Endothelial cell (in vitro differentiated cells): ENCODE measurements around the gene C12orf60. TPM values are rescaled to one million over a fixed set of nuclear protein-coding genes. Genes with fewer than 3 reads are reported as not detected.

Source experiments
- DNase-seq: peaks from one replicate; pipeline ENCODE4 v3.0.0; 2021; ENCODE audit warnings: low spot score
- H3K27ac Mint-ChIP-seq: one replicate; pipeline ENCODE4 v1.8.0; 2021; ENCODE audit warnings: mixed read lengths, inconsistent platforms; ENCODE audit not compliant: unreplicated experiment
- H3K27me3 Mint-ChIP-seq: one replicate; pipeline ENCODE4 v1.8.0; 2021; ENCODE audit warnings: mild to moderate bottlenecking, moderate library complexity, mixed read lengths, inconsistent platforms; ENCODE audit not compliant: unreplicated experiment
- H3K36me3 Mint-ChIP-seq: one replicate; pipeline ENCODE4 v1.8.0; 2021; ENCODE audit warnings: mild to moderate bottlenecking, low read depth, mixed read lengths, inconsistent platforms; ENCODE audit not compliant: unreplicated experiment
- H3K4me1 Mint-ChIP-seq: one replicate; pipeline ENCODE4 v1.8.0; 2021; ENCODE audit warnings: mild to moderate bottlenecking, mixed read lengths, inconsistent platforms; ENCODE audit not compliant: unreplicated experiment
- H3K4me3 Mint-ChIP-seq: one replicate; pipeline ENCODE4 v1.8.0; 2021; ENCODE audit warnings: mild to moderate bottlenecking, mixed read lengths, inconsistent platforms; ENCODE audit not compliant: unreplicated experiment
- H3K9me3 Mint-ChIP-seq: one replicate; pipeline ENCODE4 v1.8.0; 2021; ENCODE audit warnings: mixed read lengths, inconsistent platforms; ENCODE audit not compliant: unreplicated experiment
- CTCF ChIP-seq: fragments of 200-600 bp; sonication (generic); IDR thresholded peaks from one replicate; pipeline ENCODE4 v1.5.0; 2021; ENCODE audit warnings: antibody characterized with exemption; ENCODE audit not compliant: unreplicated experiment
- total RNA-seq: library from RNA; stranded (reverse); fragmentation: NEBNext Ultra II Directional; extraction: Animal tissue kit (Norgen Biotek cat#: 25700); gene quantifications from one replicate; pipeline ENCODE4 v1.2.1, GENCODE V29; 2021; ENCODE audit not compliant: unreplicated experiment

The C12orf60 gene
- total RNA-seq, 1 donor from 2014 or later, result 1.8 TPM

GRCh38 chr12:14868916-14869506 is 65.5 kb downstream of the C12orf60 start:
- no peak for TF ChIP-seq CTCF
- H3K27me3 Mint-ChIP-seq, result no peaks in the 10 kb centered on the region
- peaks cover 5% of the 10 kb centered on the region for H3K36me3 Mint-ChIP-seq
- DNase-seq, result no peak
- H3K9me3 Mint-ChIP-seq, result peaks cover 4% of the 10 kb centered on the region
- H3K27ac Mint-ChIP-seq, result no peak overlapping the region
- H3K4me3 Mint-ChIP-seq, result no peak overlapping the region
- peaks cover 17% of the 10 kb centered on the region for H3K4me1 Mint-ChIP-seq

GRCh38 chr12:14871247-14871646 is 67.8 kb downstream of the C12orf60 start:
- Mint-ChIP-seq H3K9me3 (peaks cover under 1% of the 10 kb centered on the region), H3K27ac (no peak overlapping the region), H3K4me1 (peaks cover 17% of the 10 kb centered on the region), H3K4me3 (no peak overlapping the region), H3K36me3 (peaks cover 5% of the 10 kb centered on the region), H3K27me3 (no peaks in the 10 kb centered on the region)
- no peak for DNase-seq
- TF ChIP-seq CTCF, result no peak

- no peak for TF ChIP-seq CTCF
- H3K36me3 Mint-ChIP-seq, result peaks cover 5% of the 10 kb centered on the region
- DNase-seq, result no peak
- no peaks in the 10 kb centered on the region for H3K27me3 Mint-ChIP-seq
- H3K4me1 Mint-ChIP-seq, result peaks cover 17% of the 10 kb centered on the region
- H3K9me3 Mint-ChIP-seq, result no peaks in the 10 kb centered on the region
- H3K27ac Mint-ChIP-seq, result no peak overlapping the region
- H3K4me3 Mint-ChIP-seq, result no peak overlapping the region
These were observed 68.4 kb downstream of the C12orf60 start for GRCh38 chr12:14871886-14872285.

- no peaks in the 10 kb centered on the region for H3K27me3 Mint-ChIP-seq
- no peak overlapping the region for H3K4me3 Mint-ChIP-seq
- H3K9me3 Mint-ChIP-seq, result no peaks in the 10 kb centered on the region
- no peak for TF ChIP-seq CTCF
- DNase-seq, result no peak
- H3K27ac Mint-ChIP-seq, result no peak overlapping the region
- H3K4me1 Mint-ChIP-seq, result peaks cover 17% of the 10 kb centered on the region
- no peaks in the 10 kb centered on the region for H3K36me3 Mint-ChIP-seq
These were observed 70.1 kb downstream of the C12orf60 start for GRCh38 chr12:14873440-14874185.

Other genes starting within 250 kb of the C12orf60 start
- gene PLBD1, start 235.8 kb upstream of the C12orf60 start, total RNA-seq, result 21.2 TPM
- gene GUCY2C, start 107.1 kb upstream of the C12orf60 start, total RNA-seq, result 0.36 TPM
- 64.6 TPM for gene WBP11, start 192 bp upstream of the C12orf60 start, total RNA-seq
- gene SMCO3, start 10.5 kb downstream of the C12orf60 start, total RNA-seq, result 0.13 TPM
- 3.5 TPM for gene ART4, start 39.9 kb downstream of the C12orf60 start, total RNA-seq
- 0.26 TPM for gene MGP, start 82.2 kb downstream of the C12orf60 start, total RNA-seq
- 0.46 TPM for gene ERP27, start 134.9 kb downstream of the C12orf60 start, total RNA-seq
- 217 TPM for gene ARHGDIB, start 157.9 kb downstream of the C12orf60 start, total RNA-seq
- gene PDE6H, start 169.4 kb downstream of the C12orf60 start, total RNA-seq, result not detected